KBM-7 (cell line): Measurements from ENCODE around the gene KRTAP2-3.
"Not testable (repeated sequence)": the region's sequence is repeated elsewhere in the genome, so short reads cannot be mapped to it uniquely, and the experiment has no call there.

Experiments used
- DNase-seq: peaks from one replicate; pipeline ENCODE4 v3.0.0-alpha.2; 2015
- in situ Hi-C: fragments of 300-500 bp; cut with MboI; formaldehyde crosslinking; loops from 2 replicates; pipeline ENCODE4 v1.14.3; 2020; ENCODE audit warnings: low sequenced_read_pairs, low pct_unique_long_range_greater_than_20kb, mixed read lengths

Gene KRTAP2-3

GRCh38 chr17:41060052-41060604 is at the start of gene KRTAP2-3:
Gene KRTAP2-3 (minus strand): TSS chr17:41060114. CDS start chr17:41060050, 64 bp downstream.
- no peak for DNase-seq
- in situ Hi-C loops, result no loop called here

- peak; percentile 62 for DNase-seq
- in situ Hi-C loops, result not testable (repeated sequence)
Observed at GRCh38 chr17:41108728-41109386, 48.9 kb upstream of the KRTAP2-3 start.

- DNase-seq, result no peak
- in situ Hi-C loops, result no loop called here
Observed at GRCh38 chr17:41107941-41108450, 48.1 kb upstream of the KRTAP2-3 start.

- DNase-seq, in situ Hi-C loops: not testable (repeated sequence)
Observed at GRCh38 chr17:41105347-41105746, 45.4 kb upstream of the KRTAP2-3 start, which contains the start of gene KRTAP4-9. Gene KRTAP4-9 (plus strand): TSS chr17:41105389. CDS start chr17:41105389, 0 bp downstream.

DNA sequence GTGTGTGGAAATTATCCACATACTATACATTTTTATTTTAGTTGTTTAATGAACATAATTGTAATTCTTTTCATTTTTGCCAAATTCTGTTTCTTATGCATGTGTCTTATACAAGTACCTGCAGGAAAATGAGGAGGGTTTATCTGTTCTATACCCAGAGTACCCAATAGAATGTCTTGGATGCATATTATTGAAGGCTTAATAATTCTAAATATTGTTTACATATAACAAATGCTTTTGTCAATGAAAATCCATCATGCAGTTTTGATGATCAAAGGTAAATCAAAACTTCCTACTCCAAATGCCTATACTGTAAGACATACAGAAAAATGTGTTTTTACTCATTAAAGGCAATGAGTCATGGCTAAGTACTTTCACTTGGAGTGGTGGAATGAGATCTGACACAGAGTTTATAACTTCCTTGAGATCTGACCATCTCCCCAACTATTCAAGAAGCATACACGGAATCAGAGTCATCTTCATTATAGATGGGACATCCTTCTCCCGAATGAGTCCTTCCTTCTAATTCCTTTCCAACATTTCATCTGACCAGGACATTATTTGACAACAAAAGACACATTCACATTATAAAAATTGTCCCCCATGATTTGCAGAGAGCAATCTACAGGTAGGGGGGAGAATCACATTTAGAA is 44.6 kb upstream of the KRTAP2-3 start:
- not testable (repeated sequence) for DNase-seq

GRCh38 chr17:41103896-41104295 is 44.0 kb upstream of the KRTAP2-3 start:
- in situ Hi-C loops, result no loop called here
- no peak for DNase-seq

More for the DNA sequence above, 44.6 kb upstream of the KRTAP2-3 start:
- in situ Hi-C loops, result not testable (repeated sequence)

DNA sequence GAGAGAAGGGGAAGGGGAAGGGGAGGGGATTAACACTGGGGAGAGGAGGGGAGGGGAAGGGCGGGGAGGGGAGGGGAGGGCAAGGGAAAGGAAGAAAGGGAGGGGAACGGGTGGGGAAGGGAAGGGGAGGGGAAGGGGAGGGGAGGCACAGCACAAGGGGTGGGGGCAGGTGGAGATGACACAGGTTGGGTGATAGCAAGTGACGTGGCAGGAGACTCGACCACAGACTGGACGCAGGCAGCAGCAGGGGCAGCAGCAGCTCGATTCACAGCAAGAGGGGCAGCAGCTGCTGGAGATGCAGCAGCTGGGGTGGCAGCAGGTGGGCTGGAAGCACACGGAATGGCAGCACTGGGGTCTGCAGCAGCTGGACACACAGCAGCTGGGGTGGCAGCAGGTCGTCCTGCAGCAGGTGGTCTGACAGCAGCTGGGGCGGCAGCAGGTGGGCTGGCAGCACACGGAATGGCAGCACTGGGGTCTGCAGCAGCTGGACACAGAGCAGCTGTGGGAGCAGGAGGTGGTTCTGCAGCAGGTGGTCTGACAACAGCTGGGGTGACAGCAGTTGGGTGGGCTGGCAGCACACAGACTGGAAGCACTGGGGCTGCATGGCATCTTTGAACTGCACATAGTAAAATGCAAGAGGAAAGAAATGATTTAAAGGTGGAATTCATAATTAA is 41.8 kb upstream of the KRTAP2-3 start, which contains the start of gene KRTAP4-16:
Gene KRTAP4-16 (minus strand): TSS at position 624 of the 674 bp plus-strand sequence. CDS start 0 bp downstream, at position 624.
- in situ Hi-C loops, result no loop called here
- DNase-seq, result no peak

DNA sequence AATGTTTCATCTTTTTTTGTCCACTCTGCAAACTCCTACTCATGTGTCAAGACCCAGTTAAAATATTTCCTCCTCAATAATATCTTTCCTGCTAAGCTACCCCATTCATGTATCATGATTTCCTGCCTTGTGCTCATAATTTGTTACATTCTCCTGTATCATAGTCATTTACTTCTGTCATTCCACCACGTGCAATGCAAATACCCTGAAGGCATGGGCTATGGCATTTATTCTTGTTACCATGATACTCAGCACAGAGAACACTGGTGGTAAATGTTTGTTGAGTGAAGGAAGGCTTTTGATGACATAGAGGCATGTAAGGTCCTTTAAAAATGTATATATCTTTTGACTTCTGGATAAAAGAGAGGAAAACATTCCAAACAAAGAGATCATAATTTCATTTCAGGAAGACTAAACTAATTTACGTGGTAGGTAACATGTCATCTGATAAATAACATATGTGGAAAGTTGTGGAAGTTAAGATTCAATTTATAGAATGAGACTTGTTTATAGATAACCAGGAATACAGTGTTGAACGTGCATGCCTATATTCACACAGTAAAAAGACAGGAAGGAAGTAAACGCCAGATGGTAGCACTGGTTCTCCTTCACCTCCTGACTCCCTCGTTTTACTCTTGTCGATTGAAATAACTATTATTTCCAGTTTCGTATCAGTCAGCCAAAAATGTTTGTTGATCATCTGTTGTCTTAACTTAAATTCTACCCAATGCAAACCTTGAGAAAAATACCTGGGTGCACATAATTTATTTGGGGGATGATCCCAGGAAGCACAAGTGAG is 40.0 kb upstream of the KRTAP2-3 start:
- in situ Hi-C loops, result not testable (repeated sequence)
- peak; percentile 71 for DNase-seq

- DNase-seq, result no peak
- in situ Hi-C loops, result no loop called here
Observed at GRCh38 chr17:41098481-41098880, 38.6 kb upstream of the KRTAP2-3 start.

DNA sequence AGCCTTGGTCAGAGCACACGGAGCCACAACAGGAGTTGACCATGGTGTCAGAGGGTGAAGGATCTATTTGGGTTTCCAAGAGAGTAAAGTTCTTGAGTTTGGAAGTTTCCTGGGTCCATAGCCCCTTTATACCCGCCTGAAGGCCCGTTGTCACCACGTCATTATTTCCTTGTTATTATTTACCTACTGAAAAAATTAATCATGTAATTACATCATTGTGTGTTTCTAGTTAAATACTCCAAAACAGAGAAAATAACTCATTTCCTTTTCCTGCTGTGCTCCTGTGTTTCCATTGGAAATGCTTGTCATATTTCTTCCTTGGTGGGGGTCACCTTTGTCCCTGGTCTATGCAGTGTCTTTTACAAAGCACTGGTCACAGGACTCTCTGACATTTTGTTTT is 38.1 kb upstream of the KRTAP2-3 start, which contains the start of gene KRTAP4-8:
Gene KRTAP4-8 (minus strand): TSS at position 101 of the 400 bp plus-strand sequence. CDS start 58 bp downstream, at position 43.
- in situ Hi-C loops, result no loop called here

DNA sequence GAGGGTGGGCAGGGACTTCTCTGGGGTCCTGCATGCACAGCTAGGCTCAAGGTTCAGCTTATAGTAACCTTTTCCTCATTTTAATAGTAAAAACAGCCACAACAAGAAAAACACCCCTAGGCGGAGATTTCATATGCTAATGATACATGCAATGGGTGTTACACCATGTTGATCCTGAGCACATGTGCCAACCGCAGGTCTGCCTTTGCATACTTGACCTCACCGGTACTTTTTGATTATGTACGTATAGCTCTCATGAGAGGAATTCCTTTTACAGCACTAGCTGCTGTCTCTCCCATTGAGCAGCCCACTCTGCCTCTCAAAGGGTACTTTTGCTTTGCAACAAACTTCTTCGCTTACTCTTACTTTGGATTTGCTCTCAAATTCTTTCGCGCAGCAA is 36.1 kb upstream of the KRTAP2-3 start:
- in situ Hi-C loops, result no loop called here
- no peak for DNase-seq

More for the DNA sequence above, 38.1 kb upstream of the KRTAP2-3 start, which contains the start of gene KRTAP4-8:
- no peak for DNase-seq

GRCh38 chr17:41088760-41089352 is 28.9 kb upstream of the KRTAP2-3 start:
- DNase-seq, result peak; percentile 63
- in situ Hi-C loops, result not testable (repeated sequence)

DNA sequence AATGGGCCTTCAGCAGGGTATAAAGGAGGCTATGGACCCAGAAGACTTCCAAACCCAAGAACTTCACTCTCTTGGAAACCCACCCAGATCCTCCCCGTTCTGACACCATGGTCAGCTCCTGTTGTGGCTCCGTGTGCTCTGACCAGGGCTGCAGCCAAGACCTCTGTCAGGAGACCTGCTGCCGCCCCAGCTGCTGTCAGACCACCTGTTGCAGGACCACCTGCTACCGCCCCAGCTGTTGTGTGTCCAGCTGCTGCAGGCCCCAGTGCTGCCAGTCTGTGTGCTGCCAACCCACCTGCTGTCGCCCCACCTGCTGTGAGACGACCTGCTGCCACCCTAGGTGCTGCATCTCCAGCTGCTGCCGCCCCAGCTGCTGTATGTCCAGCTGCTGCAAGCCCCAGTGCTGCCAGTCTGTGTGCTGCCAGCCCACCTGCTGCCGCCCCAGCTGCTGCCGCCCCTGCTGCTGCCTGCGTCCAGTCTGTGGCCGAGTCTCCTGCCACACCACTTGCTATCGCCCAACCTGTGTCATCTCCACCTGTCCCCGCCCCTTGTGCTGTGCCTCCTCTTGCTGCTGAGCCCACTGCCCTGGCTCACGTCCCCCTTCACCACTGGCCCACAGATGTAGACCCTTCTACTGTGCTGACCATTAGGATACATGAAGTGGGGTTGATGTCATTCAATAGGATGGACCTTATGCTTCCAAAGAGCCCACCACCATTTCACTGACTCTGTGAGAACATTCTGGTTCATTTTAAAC is 24.4 kb upstream of the KRTAP2-3 start, which contains the start of gene KRTAP4-7:
Gene KRTAP4-7 (plus strand): TSS at position 51 of the 757 bp plus-strand sequence. CDS start 57 bp downstream, at position 108.
- not testable (repeated sequence) for DNase-seq

DNA sequence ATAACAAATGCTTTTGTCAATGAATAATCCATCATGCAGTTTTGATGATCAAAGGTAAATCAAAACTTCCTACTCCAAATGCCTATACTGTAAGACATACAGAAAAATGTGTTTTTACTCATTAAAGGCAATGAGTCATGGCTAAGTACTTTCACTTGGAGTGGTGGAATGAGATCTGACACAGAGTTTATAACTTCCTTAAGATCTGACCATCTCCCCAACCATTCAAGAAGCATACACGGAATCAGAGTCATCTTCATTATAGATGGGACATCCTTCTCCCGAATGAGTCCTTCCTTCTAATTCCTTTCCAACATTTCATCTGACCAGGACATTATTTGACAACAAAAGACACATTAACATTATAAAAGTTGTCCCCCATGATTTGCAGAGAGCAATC is 23.5 kb upstream of the KRTAP2-3 start:
- in situ Hi-C loops, DNase-seq: not testable (repeated sequence)

More for the DNA sequence above, 24.4 kb upstream of the KRTAP2-3 start, which contains the start of gene KRTAP4-7:
- in situ Hi-C loops, result not testable (repeated sequence)

GRCh38 chr17:41082626-41083025 is 22.7 kb upstream of the KRTAP2-3 start:
- in situ Hi-C loops, result no loop called here
- no peak for DNase-seq

DNA sequence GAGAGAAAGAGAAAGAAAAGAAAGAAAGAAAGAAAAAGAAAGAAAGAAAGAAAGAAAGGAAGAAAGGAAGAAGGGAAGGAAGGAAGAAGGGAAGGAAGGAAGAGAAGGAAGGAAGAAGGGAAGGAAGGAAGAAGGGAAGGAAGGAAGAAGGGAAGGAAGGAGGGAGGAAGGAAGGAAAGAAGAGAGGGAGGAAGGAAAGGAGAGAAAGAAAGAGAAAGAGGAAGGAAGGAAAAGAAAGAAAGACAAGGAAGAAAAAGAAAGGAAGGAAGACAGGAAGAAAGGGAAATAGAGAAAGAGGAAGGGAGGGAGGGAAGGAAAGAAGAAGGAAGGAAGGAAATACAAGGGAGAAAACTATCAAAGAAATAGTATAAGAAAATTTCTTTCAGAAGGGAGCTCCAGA is 16.9 kb upstream of the KRTAP2-3 start:
- DNase-seq, result no peak
- in situ Hi-C loops, result no loop called here

DNA sequence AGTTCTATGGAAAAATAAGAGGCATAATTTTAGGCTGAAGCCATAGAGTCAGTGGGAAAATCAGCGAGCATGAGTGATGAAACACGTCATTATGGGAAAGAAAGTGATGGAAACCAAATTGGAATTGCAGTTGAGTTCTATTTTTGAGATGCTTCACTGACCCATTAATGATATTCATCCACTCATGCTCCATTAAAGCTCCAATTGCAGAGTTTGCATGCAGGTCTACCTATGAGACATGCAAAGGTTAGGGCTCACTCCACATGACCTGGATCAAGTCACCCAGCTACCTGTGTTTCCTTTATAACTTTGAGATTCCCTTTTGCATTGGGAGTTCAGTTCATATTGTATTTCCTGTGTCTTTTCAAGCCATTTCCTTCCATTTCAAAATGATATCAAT is 13.8 kb upstream of the KRTAP2-3 start:
- in situ Hi-C loops, result no loop called here
- no peak for DNase-seq
